ENCODE results near the gene PLXNA3. TPM values are rescaled to one million over a fixed set of nuclear protein-coding genes. Genes with fewer than 3 reads are reported as not detected.

The PLXNA3 gene
- total and polyA plus RNA-seq, 2 experiments from 2014 or later, result 2.7 to 5.4 TPM

DNA sequence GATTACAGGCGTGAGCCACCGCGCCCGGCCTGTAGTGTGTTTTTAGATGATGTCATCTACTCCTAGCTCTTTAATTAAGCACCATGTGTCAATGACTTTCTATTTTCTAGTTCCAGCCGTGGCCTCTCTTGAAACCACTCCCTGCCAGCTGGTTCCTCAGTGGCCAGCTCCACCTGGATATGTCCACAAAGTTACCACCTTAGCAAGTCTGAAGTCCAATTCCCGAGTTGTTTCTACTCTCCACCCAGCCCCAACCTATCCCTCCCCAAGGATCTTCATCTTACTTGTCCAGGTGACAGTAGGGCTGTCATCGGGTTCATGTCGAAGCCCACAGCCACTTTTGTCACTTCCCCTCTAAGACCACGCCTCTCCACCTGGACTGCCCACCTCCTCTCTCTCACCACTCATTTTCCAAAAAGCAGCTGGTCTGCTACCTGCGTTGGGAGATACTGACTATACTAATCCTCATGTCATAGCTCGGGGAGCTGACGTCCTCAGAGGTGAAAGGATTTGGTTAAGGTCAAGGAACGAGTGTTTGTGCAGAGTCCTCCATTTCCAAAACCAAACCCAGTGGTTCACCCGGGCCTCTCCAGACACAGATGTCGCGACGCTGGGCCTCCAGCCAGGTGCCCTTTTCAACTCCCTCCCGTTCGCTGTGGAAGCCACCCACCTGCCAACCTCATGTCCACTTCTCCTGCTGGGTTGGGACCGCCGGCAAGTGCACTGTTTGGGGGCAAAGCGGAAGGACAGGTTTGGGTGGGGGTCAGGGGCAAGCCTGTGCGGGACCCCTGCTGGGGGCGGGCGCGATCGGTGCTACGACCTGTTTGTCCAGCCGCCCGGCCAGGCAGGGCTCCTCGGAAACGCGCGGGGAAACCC lies 57.2 kb downstream of the PLXNA3 start (continued):
- TF ChIP-seq, protein P1, sequence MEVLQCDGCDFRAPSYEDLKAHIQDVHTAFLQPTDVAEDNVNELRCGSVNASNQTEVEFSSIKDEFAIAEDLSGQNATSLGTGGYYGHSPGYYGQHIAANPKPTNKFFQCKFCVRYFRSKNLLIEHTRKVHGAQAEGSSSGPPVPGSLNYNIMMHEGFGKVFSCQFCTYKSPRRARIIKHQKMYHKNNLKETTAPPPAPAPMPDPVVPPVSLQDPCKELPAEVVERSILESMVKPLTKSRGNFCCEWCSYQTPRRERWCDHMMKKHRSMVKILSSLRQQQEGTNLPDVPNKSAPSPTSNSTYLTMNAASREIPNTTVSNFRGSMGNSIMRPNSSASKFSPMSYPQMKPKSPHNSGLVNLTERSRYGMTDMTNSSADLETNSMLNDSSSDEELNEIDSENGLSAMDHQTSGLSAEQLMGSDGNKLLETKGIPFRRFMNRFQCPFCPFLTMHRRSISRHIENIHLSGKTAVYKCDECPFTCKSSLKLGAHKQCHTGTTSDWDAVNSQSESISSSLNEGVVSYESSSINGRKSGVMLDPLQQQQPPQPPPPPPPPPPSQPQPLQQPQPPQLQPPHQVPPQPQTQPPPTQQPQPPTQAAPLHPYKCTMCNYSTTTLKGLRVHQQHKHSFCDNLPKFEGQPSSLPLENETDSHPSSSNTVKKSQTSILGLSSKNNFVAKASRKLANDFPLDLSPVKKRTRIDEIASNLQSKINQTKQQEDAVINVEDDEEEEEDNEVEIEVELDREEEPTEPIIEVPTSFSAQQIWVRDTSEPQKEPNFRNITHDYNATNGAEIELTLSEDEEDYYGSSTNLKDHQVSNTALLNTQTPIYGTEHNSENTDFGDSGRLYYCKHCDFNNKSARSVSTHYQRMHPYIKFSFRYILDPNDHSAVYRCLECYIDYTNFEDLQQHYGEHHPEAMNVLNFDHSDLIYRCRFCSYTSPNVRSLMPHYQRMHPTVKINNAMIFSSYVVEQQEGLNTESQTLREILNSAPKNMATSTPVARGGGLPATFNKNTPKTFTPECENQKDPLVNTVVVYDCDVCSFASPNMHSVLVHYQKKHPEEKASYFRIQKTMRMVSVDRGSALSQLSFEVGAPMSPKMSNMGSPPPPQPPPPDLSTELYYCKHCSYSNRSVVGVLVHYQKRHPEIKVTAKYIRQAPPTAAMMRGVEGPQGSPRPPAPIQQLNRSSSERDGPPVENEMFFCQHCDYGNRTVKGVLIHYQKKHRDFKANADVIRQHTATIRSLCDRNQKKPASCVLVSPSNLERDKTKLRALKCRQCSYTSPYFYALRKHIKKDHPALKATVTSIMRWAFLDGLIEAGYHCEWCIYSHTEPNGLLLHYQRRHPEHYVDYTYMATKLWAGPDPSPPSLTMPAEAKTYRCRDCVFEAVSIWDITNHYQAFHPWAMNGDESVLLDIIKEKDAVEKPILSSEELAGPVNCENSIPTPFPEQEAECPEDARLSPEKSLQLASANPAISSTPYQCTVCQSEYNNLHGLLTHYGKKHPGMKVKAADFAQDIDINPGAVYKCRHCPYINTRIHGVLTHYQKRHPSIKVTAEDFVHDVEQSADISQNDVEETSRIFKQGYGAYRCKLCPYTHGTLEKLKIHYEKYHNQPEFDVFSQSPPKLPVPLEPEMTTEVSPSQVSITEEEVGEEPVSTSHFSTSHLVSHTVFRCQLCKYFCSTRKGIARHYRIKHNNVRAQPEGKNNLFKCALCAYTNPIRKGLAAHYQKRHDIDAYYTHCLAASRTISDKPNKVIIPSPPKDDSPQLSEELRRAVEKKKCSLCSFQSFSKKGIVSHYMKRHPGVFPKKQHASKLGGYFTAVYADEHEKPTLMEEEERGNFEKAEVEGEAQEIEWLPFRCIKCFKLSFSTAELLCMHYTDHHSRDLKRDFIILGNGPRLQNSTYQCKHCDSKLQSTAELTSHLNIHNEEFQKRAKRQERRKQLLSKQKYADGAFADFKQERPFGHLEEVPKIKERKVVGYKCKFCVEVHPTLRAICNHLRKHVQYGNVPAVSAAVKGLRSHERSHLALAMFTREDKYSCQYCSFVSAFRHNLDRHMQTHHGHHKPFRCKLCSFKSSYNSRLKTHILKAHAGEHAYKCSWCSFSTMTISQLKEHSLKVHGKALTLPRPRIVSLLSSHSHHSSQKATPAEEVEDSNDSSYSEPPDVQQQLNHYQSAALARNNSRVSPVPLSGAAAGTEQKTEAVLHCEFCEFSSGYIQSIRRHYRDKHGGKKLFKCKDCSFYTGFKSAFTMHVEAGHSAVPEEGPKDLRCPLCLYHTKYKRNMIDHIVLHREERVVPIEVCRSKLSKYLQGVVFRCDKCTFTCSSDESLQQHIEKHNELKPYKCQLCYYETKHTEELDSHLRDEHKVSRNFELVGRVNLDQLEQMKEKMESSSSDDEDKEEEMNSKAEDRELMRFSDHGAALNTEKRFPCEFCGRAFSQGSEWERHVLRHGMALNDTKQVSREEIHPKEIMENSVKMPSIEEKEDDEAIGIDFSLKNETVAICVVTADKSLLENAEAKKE (CRISPR knock-in tag; IDR thresholded peaks at IDR 0.05), result no peak
- no peak for TF ChIP-seq EZH2 (IDR thresholded peaks at IDR 0.05; ENCODE audit: low read depth, unreplicated experiment)
- TF ChIP-seq, protein P2, sequence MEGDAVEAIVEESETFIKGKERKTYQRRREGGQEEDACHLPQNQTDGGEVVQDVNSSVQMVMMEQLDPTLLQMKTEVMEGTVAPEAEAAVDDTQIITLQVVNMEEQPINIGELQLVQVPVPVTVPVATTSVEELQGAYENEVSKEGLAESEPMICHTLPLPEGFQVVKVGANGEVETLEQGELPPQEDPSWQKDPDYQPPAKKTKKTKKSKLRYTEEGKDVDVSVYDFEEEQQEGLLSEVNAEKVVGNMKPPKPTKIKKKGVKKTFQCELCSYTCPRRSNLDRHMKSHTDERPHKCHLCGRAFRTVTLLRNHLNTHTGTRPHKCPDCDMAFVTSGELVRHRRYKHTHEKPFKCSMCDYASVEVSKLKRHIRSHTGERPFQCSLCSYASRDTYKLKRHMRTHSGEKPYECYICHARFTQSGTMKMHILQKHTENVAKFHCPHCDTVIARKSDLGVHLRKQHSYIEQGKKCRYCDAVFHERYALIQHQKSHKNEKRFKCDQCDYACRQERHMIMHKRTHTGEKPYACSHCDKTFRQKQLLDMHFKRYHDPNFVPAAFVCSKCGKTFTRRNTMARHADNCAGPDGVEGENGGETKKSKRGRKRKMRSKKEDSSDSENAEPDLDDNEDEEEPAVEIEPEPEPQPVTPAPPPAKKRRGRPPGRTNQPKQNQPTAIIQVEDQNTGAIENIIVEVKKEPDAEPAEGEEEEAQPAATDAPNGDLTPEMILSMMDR (conservative IDR thresholded peaks at IDR 0.05; ENCODE audit: low read depth in 2 of 2), result no peak
- no peak for TF ChIP-seq JUNB (IDR thresholded peaks at IDR 0.05; ENCODE audit: unreplicated experiment)
- no peak for TF ChIP-seq ZNF114 (CRISPR knock-in tag; IDR thresholded peaks at IDR 0.05)
- TF ChIP-seq EZH2phosphoT487 (IDR thresholded peaks at IDR 0.05; ENCODE audit: unreplicated experiment), result no peak
- TF ChIP-seq POLR2AphosphoS5 (IDR thresholded peaks at IDR 0.05; ENCODE audit: low read depth), result no peak
- TF ChIP-seq NANOG (IDR thresholded peaks at IDR 0.05; ENCODE audit: borderline replicate concordance), result no peak

Data from GM23338 (cell line).